Body of pancreas (tissue), 4 donors: ENCODE results near the gene SNAI3.

Source experiments
- POLR2A ChIP-seq, 3 donors: fragments of 450-650 bp; IDR thresholded peaks; one replicate each; pipeline ENCODE4 v1.6.1; 2016; ENCODE audit warnings: antibody characterized with exemption in 3 of 3, mild to moderate bottlenecking in 2 of 3
- TF ChIP-seq, protein P1 (sequence below), 7 experiments: fragments of 450-650 bp in 4 of 7; fragments of 200-600 bp in 3 of 7; sonication (generic) in 3 of 7; IDR thresholded peaks; one replicate each; pipeline ENCODE4 v1.5.1; 2016 to 2019; ENCODE audit warnings: antibody characterized with exemption in 7 of 7

DNA sequence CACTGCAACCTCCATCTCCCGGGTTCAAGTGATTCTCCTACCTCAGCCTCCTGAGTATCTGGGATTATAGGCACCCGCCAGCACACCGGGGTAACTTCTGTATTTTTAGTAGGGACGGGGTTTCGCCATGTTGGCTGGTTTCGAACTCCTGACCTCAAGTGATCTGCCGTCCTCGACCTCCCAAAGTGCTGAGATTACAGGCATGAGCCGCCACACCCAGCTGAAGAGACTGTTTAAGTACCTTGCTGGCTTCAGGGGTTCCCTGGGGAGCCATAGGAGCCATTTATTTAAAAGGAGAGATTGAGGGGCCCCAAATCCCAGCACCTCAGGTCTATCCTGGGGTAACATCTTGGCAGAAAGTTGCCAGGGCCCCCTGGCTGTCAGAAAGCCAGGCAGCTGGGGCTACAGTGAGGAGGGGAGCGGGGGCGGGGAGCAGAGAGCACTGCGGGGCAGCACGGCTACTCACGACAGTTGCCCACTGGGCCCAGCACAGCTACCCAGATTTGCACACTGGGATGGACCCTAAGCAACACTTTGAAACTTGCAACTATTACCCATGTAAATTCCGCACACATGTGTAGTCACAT is 1.6 kb downstream of the SNAI3 start:
- TF ChIP-seq, protein P1, sequence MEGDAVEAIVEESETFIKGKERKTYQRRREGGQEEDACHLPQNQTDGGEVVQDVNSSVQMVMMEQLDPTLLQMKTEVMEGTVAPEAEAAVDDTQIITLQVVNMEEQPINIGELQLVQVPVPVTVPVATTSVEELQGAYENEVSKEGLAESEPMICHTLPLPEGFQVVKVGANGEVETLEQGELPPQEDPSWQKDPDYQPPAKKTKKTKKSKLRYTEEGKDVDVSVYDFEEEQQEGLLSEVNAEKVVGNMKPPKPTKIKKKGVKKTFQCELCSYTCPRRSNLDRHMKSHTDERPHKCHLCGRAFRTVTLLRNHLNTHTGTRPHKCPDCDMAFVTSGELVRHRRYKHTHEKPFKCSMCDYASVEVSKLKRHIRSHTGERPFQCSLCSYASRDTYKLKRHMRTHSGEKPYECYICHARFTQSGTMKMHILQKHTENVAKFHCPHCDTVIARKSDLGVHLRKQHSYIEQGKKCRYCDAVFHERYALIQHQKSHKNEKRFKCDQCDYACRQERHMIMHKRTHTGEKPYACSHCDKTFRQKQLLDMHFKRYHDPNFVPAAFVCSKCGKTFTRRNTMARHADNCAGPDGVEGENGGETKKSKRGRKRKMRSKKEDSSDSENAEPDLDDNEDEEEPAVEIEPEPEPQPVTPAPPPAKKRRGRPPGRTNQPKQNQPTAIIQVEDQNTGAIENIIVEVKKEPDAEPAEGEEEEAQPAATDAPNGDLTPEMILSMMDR (IDR thresholded peaks at IDR 0.05) = no peak
- TF ChIP-seq POLR2A (IDR thresholded peaks at IDR 0.05) = no peak
